HepG2 (cell line): ENCODE results near the gene CORO7. TPM values are rescaled to one million over a fixed set of nuclear protein-coding genes. Genes with fewer than 3 reads are reported as not detected.

Experiments
- AGO2 ChIP-seq: fragments of 200-400 bp; formaldehyde crosslinking; optimal IDR thresholded peaks from 2 replicates; pipeline ENCODE3; 2017; ENCODE audit warnings: mild to moderate bottlenecking, low read depth, low read length, moderate library complexity
- CC2D1A ChIP-seq: sonication (generic); formaldehyde crosslinking; IDR thresholded peaks from 2 replicates; pipeline ENCODE4 v1.8.1; 2023; ENCODE audit warnings: mild to moderate bottlenecking, missing genetic modification reagents
- ERF ChIP-seq: IDR thresholded peaks from 2 replicates; pipeline ENCODE4 v1.6.1; 2018; ENCODE audit warnings: missing biosample characterization, missing genetic modification reagents
- FOXA3 ChIP-seq: IDR thresholded peaks from 2 replicates; pipeline ENCODE4 v1.6.1; 2016; ENCODE audit warnings: missing genetic modification reagents, missing compliant biosample characterization
- FOXM1 ChIP-seq: sonication (generic); formaldehyde crosslinking; IDR thresholded peaks from 2 replicates; pipeline ENCODE4 v1.5.0; 2020; ENCODE audit warnings: missing genetic modification reagents
- IRX3 ChIP-seq: sonication (generic); formaldehyde crosslinking; IDR thresholded peaks from 2 replicates; pipeline ENCODE4 v1.8.1; 2023; ENCODE audit warnings: mild to moderate bottlenecking, low read depth, missing genetic modification reagents, borderline replicate concordance
- ISL2 ChIP-seq: sonication (generic); formaldehyde crosslinking; IDR thresholded peaks from 2 replicates; pipeline ENCODE4 v1.5.0; 2020; ENCODE audit warnings: missing genetic modification reagents
- KDM2A ChIP-seq: sonication (generic); formaldehyde crosslinking; IDR thresholded peaks from 2 replicates; pipeline ENCODE4 v1.4.0; 2020; ENCODE audit warnings: low read depth, missing genetic modification reagents, borderline replicate concordance
- NCOA2 ChIP-seq: sonication (generic); formaldehyde crosslinking; IDR thresholded peaks from 2 replicates; pipeline ENCODE4 v1.8.0; 2022; ENCODE audit warnings: inconsistent platforms
- RBFOX2 ChIP-seq: fragments of 200-400 bp; formaldehyde crosslinking; IDR thresholded peaks from 2 replicates; pipeline ENCODE4 v1.6.1; 2017; ENCODE audit warnings: low read depth, mild to moderate bottlenecking, low read length
- RBM22 ChIP-seq: fragments of 200-400 bp; formaldehyde crosslinking; optimal IDR thresholded peaks from 2 replicates; pipeline ENCODE3; 2017; ENCODE audit warnings: mild to moderate bottlenecking, low read length, moderate library complexity
- RFX3 ChIP-seq: IDR thresholded peaks from 2 replicates; pipeline ENCODE4 v1.6.1; 2016; ENCODE audit warnings: missing biosample characterization, missing genetic modification reagents
- SALL1 ChIP-seq: sonication (generic); formaldehyde crosslinking; IDR thresholded peaks from 2 replicates; pipeline ENCODE4 v1.8.0; 2022; ENCODE audit warnings: mild to moderate bottlenecking, missing genetic modification reagents
- SOX5 ChIP-seq: IDR thresholded peaks from 2 replicates; pipeline ENCODE4 v1.6.1; 2016; ENCODE audit warnings: borderline replicate concordance
- TGIF2 ChIP-seq: IDR thresholded peaks from 2 replicates; pipeline ENCODE4 v1.6.1; 2016; ENCODE audit warnings: control low read depth, missing compliant biosample characterization
- ZKSCAN5 ChIP-seq: sonication (generic); formaldehyde crosslinking; IDR thresholded peaks from 2 replicates; pipeline ENCODE4 v1.5.1; 2020; ENCODE audit warnings: mild to moderate bottlenecking, missing genetic modification reagents
- ZNF124 ChIP-seq: sonication (generic); formaldehyde crosslinking; IDR thresholded peaks from 2 replicates; pipeline ENCODE4 v1.4.0; 2020; ENCODE audit warnings: missing genetic modification reagents
- ZNF17 ChIP-seq: sonication (generic); formaldehyde crosslinking; IDR thresholded peaks from 2 replicates; pipeline ENCODE4 v1.5.0; 2020; ENCODE audit warnings: mild to moderate bottlenecking, missing genetic modification reagents
- ZNF224 ChIP-seq: sonication (generic); formaldehyde crosslinking; IDR thresholded peaks from 2 replicates; pipeline ENCODE4 v1.5.0; 2020; ENCODE audit warnings: mild to moderate bottlenecking, missing genetic modification reagents
- ZNF263 ChIP-seq: sonication (generic); formaldehyde crosslinking; IDR thresholded peaks from 2 replicates; pipeline ENCODE4 v1.4.0; 2020; ENCODE audit warnings: missing genetic modification reagents
- ZNF430 ChIP-seq: sonication (generic); formaldehyde crosslinking; IDR thresholded peaks from 2 replicates; pipeline ENCODE4 v1.9.0; 2021; ENCODE audit warnings: mild to moderate bottlenecking, missing genetic modification reagents
- ZNF660 ChIP-seq: sonication (generic); formaldehyde crosslinking; IDR thresholded peaks from 2 replicates; pipeline ENCODE4 v1.5.1; 2020; ENCODE audit warnings: mild to moderate bottlenecking, low read depth, missing genetic modification reagents, borderline replicate concordance
- ZNF761 ChIP-seq: sonication (generic); formaldehyde crosslinking; conservative IDR thresholded peaks from 2 replicates; pipeline ENCODE4 v1.4.0; 2020; ENCODE audit warnings: mild to moderate bottlenecking, missing genetic modification reagents
- polyA plus RNA-seq, 8 experiments: library from polyadenylated mRNA; depleted of rRNA in 3 of 8; stranded (reverse) in 7 of 8; unstranded in 1 of 8; fragments of >200 nt; fragmentation: Illumina TruSeq in 4 of 8; extraction: Trizol in 4 of 8; gene quantifications; 2 replicates each; pipeline versions ENCODE4 v1.2.1 to v1.2.3, GENCODE V29; 2011 to 2016; ENCODE audit warnings: low read depth in 4 of 8, missing spikeins in 1 of 8, mixed read lengths in 1 of 8; ENCODE audit not compliant: insufficient read depth in 1 of 8
- total RNA-seq, 5 experiments: library from RNA; depleted of rRNA; stranded (reverse); fragments of >200 nt; fragmentation: Illumina TruSeq; extraction: Trizol; gene quantifications; 2 replicates each; pipeline ENCODE4 v1.2.3, GENCODE V29; 2016; ENCODE audit warnings: low read depth in 1 of 5
- TF ChIP-seq, protein P1 (sequence below): sonication (generic); formaldehyde crosslinking; IDR thresholded peaks from 2 replicates; pipeline ENCODE4 v1.5.1; 2020; ENCODE audit warnings: mild to moderate bottlenecking, missing genetic modification reagents
- TF ChIP-seq, protein P2 (sequence below): fragments of 450-650 bp; IDR thresholded peaks from 2 replicates; pipeline ENCODE4 v1.6.1; 2016
- TF ChIP-seq, protein P3 (sequence below): sonication (generic); formaldehyde crosslinking; IDR thresholded peaks from 2 replicates; pipeline ENCODE4 v1.4.0; 2020; ENCODE audit warnings: mild to moderate bottlenecking, missing genetic modification reagents
- TF ChIP-seq, protein P4 (sequence below): IDR thresholded peaks from 2 replicates; pipeline ENCODE4 v1.6.1; 2012; ENCODE audit warnings: inconsistent platforms

CORO7 gene
- total and polyA plus RNA-seq, 2 of the 13 experiments (the other 11 are each of a cell fraction or from before 2014, with no cell fraction given): 9.9 to 14.3 TPM

DNA sequence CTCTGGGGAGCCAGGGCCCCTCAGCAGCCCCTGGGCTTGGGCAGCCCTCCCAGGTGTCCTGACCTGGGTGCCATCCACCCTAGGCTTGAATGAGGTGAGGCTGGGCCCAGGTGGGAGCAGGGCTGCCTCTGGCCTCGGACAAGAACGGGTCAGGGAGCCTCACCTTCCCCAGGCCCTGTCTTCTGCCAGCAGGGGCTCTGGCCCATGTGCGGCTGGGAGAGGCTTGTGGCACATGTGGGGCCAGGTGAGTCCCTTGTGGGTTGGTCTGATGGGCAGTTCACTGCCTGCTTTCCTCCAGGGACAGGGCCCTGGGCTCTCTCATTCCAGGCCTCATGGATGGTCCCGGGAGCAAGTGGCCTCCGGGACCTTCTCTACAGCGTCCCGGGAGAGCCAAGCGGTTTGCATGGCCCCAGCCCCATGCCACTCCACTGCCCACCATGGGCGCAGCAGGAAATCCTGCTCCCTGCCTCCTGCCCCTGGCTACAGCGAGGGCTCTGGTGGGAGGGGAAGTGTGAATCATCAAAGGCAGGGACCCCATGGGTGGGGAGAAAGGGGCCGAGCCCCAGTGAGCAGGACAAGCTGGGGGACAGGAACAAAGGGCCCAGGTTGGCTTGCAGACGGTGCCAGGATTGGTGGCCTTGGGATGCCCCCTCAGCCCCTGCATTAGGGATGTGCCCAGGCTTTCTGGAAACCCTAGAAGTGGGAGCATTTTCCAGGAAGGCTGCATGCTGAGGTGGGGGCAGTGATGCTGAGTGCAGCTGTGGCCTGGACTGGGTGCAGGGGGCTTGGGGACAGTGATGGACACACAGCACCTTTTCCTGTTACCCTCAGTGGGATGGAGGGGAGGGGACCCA is 32.6 kb downstream of the CORO7 start (continued):
- TF ChIP-seq ZKSCAN5: no peak
- no peak for TF ChIP-seq TGIF2 (CRISPR knock-in tag)
- no peak for TF ChIP-seq NCOA2
- TF ChIP-seq, protein P1, sequence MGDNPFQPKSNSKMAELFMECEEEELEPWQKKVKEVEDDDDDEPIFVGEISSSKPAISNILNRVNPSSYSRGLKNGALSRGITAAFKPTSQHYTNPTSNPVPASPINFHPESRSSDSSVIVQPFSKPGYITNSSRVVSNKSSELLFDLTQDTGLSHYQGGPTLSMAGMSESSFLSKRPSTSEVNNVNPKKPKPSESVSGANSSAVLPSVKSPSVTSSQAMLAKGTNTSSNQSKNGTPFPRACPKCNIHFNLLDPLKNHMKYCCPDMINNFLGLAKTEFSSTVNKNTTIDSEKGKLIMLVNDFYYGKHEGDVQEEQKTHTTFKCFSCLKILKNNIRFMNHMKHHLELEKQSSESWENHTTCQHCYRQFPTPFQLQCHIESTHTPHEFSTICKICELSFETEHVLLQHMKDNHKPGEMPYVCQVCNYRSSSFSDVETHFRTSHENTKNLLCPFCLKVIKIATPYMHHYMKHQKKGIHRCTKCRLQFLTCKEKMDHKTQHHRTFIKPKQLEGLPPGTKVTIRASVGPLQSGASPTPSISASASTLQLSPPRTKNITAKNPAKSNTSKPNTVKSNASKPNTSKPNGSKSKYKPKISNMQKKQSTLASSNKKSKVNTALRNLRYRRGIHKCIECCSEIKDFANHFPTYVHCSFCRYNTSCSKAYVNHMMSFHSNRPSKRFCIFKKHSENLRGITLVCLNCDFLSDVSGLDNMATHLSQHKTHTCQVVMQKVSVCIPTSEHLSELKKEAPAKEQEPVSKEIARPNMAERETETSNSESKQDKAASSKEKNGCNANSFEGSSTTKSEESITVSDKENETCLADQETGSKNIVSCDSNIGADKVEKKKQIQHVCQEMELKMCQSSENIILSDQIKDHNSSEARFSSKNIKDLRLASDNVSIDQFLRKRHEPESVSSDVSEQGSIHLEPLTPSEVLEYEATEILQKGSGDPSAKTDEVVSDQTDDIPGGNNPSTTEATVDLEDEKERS (CRISPR knock-in tag): no peak
- TF ChIP-seq RFX3 (CRISPR knock-in tag): no peak
- TF ChIP-seq FOXA3 (CRISPR knock-in tag): no peak
- no peak for TF ChIP-seq SOX5 (CRISPR knock-in tag)
- no peak for TF ChIP-seq IRX3 (CRISPR knock-in tag)
- peak; percentile 87 for TF ChIP-seq AGO2
- TF ChIP-seq, protein P2, sequence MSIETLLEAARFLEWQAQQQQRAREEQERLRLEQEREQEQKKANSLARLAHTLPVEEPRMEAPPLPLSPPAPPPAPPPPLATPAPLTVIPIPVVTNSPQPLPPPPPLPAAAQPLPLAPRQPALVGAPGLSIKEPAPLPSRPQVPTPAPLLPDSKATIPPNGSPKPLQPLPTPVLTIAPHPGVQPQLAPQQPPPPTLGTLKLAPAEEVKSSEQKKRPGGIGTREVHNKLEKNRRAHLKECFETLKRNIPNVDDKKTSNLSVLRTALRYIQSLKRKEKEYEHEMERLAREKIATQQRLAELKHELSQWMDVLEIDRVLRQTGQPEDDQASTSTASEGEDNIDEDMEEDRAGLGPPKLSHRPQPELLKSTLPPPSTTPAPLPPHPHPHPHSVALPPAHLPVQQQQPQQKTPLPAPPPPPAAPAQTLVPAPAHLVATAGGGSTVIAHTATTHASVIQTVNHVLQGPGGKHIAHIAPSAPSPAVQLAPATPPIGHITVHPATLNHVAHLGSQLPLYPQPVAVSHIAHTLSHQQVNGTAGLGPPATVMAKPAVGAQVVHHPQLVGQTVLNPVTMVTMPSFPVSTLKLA: no peak
- no peak for TF ChIP-seq ZNF430 (CRISPR knock-in tag)
- TF ChIP-seq ZNF124 (CRISPR knock-in tag): no peak
- no peak for TF ChIP-seq CC2D1A (CRISPR knock-in tag)
- TF ChIP-seq, protein P3, sequence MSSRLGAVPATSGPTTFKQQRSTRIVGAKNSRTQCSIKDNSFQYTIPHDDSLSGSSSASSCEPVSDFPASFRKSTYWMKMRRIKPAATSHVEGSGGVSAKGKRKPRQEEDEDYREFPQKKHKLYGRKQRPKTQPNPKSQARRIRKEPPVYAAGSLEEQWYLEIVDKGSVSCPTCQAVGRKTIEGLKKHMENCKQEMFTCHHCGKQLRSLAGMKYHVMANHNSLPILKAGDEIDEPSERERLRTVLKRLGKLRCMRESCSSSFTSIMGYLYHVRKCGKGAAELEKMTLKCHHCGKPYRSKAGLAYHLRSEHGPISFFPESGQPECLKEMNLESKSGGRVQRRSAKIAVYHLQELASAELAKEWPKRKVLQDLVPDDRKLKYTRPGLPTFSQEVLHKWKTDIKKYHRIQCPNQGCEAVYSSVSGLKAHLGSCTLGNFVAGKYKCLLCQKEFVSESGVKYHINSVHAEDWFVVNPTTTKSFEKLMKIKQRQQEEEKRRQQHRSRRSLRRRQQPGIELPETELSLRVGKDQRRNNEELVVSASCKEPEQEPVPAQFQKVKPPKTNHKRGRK (CRISPR knock-in tag): no peak
- peak; percentile 57; the same call in 1 of the 2 replicates for TF ChIP-seq RBFOX2
- TF ChIP-seq SALL1: 0 out of 2 replicates have a peak, but pooled peaks have one; percentile 16
- no peak for TF ChIP-seq FOXM1 (CRISPR knock-in tag)
- TF ChIP-seq ZNF17 (CRISPR knock-in tag): no peak
- TF ChIP-seq ZNF224 (CRISPR knock-in tag): no peak
- TF ChIP-seq ISL2: no peak
- no peak for TF ChIP-seq ZNF263 (CRISPR knock-in tag)
- TF ChIP-seq ERF: no peak
- TF ChIP-seq ZNF761: no peak
- TF ChIP-seq KDM2A (CRISPR knock-in tag): no peak; the same call in 1 of the 2 replicates
- TF ChIP-seq RBM22: peak; percentile 98
- TF ChIP-seq ZNF660: no peak
- TF ChIP-seq, protein P4, sequence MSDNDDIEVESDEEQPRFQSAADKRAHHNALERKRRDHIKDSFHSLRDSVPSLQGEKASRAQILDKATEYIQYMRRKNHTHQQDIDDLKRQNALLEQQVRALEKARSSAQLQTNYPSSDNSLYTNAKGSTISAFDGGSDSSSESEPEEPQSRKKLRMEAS: no peak
